Activated T-helper 2 cell treated with anti-CD3 and anti-CD28 coated beads, Interferon-gamma antibody, Interleukin-2, Interleukin-4, amounts not matched to agents 10 μg/mL and 5 μg/mL and 100 μg/mL, durations not matched to agents 14 hours and 24 hours and 36 hours (primary cell): ENCODE data around the gene IL25. TPM values are rescaled to one million over a fixed set of nuclear protein-coding genes. Genes with fewer than 3 reads are reported as not detected.

Source experiments
- DNase-seq: peaks from one replicate; pipeline ENCODE4 v3.0.0; 2021; ENCODE audit warnings: low spot score
- H3K27ac Mint-ChIP-seq: one replicate; pipeline ENCODE4 v1.8.0; 2021; ENCODE audit warnings: mixed read lengths
- H3K27me3 Mint-ChIP-seq: one replicate; pipeline ENCODE4 v1.8.0; 2021; ENCODE audit warnings: low read depth, mixed read lengths
- H3K36me3 Mint-ChIP-seq: one replicate; pipeline ENCODE4 v1.8.0; 2021; ENCODE audit warnings: low read depth, mixed read lengths
- H3K4me1 Mint-ChIP-seq: one replicate; pipeline ENCODE4 v1.8.0; 2021; ENCODE audit warnings: low read depth, mixed read lengths
- H3K4me3 Mint-ChIP-seq: one replicate; pipeline ENCODE4 v1.8.0; 2021; ENCODE audit warnings: low read depth, mild to moderate bottlenecking, moderate library complexity, mixed read lengths
- H3K9me3 Mint-ChIP-seq: one replicate; pipeline ENCODE4 v1.8.0; 2021; ENCODE audit warnings: mixed read lengths
- intact Hi-C: fragments of 100-400 bp; cut with micrococcal nuclease; formaldehyde crosslinking; loops from one replicate; pipeline ENCODE4 v1.15.1; 2023
- total RNA-seq: library from RNA; stranded (reverse); gene quantifications from 2 replicates; pipeline ENCODE4 v1.2.3, GENCODE V29; 2022

IL25 gene
- total RNA-seq, 1 donor from 2014 or later = not detected

DNA sequence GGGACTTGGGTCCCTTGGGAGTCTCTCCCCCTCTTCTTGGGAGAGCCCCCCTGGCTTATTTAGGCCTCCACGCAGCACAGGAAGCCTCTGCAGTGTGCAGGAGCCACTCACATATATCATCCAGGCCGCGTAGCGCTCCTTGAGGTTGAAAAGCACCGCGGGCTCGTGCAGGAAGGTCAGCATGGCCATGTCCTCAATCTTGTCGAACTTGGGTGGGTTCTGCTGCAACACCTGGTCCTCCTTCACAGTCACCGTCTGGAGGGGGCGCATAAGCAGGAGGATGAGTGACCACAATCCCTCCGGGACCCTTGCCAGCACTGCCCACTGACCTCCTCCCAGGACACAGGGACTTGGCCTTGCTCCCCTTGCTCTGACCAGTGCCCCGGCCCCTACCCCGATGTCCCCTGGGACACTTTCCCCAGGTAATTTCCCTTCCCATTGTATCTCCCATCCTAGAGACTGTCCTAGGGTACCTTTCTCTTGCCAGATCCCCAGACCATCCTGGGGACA, 33.0 kb downstream of the IL25 start:
- Mint-ChIP-seq H3K27me3 (no peaks in the 10 kb centered on the region), H3K9me3 (no peaks in the 10 kb centered on the region), H3K4me3 (no peak overlapping the region), H3K27ac (no peak overlapping the region), H3K4me1 (no peaks in the 10 kb centered on the region), H3K36me3 (no peaks in the 10 kb centered on the region)
- intact Hi-C loops = no loop called here
- DNase-seq = no peak

DNA sequence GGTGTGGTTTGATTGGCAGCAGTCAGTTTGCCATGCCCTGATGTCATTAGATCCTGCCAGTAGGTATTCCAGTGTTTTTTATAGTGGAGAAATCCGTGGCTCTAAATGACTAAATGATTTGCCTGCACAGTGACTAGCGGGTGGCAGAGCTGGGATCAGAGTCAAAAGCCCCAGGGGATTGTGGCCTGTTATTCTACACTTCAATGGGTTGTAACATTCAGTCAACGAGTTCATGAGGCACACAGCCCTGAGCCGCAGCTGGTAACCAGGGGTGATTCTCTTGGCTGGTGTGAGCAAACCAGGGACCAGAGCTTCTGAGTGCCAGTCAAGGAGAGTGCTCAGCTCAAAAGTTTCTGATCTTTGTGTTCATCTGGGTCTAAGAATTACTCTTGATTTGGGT, 33.6 kb downstream of the IL25 start:
- no peak overlapping the region for H3K4me3 Mint-ChIP-seq
- H3K4me1 Mint-ChIP-seq = no peaks in the 10 kb centered on the region
- no peaks in the 10 kb centered on the region for H3K27me3 Mint-ChIP-seq
- intact Hi-C loops = no loop called here
- no peaks in the 10 kb centered on the region for H3K36me3 Mint-ChIP-seq
- no peak for DNase-seq
- H3K9me3 Mint-ChIP-seq = no peaks in the 10 kb centered on the region
- H3K27ac Mint-ChIP-seq = no peak overlapping the region

DNA sequence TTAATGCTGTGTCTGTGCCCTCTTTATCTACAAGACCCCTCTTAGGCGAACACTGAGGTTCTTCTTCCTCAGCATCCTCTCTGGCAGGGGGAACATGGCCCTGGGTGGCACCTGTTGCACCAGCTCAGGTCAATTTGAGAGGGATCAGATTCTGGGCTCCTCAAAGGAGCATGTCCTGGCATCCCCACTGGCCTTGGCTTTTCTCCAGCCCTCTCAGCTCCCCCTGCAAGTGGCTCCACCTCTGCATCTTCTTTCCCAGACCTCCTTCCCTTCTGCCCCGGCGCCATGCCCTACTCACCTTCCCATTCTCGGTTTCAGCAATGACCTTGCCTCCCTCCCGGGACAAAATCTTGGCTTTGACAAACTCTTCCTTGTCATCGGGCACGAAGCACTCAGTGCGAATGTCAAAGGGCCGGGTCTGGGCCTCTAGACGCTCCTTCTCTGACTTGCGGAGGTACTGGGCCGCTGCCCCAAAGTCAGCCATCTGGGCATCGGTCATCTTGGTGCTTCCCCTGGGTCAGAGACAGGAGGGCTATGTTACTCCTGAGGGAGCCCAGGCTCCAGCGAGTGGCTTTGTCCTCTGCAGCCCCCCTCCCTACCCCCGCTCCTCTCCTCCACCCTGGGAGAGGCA, 34.2 kb downstream of the IL25 start:
- Mint-ChIP-seq H3K4me3 (no peak overlapping the region), H3K4me1 (no peaks in the 10 kb centered on the region), H3K27me3 (no peaks in the 10 kb centered on the region), H3K36me3 (no peaks in the 10 kb centered on the region), H3K27ac (no peak overlapping the region), H3K9me3 (no peaks in the 10 kb centered on the region)
- intact Hi-C loops = no loop called here
- no peak for DNase-seq

DNA sequence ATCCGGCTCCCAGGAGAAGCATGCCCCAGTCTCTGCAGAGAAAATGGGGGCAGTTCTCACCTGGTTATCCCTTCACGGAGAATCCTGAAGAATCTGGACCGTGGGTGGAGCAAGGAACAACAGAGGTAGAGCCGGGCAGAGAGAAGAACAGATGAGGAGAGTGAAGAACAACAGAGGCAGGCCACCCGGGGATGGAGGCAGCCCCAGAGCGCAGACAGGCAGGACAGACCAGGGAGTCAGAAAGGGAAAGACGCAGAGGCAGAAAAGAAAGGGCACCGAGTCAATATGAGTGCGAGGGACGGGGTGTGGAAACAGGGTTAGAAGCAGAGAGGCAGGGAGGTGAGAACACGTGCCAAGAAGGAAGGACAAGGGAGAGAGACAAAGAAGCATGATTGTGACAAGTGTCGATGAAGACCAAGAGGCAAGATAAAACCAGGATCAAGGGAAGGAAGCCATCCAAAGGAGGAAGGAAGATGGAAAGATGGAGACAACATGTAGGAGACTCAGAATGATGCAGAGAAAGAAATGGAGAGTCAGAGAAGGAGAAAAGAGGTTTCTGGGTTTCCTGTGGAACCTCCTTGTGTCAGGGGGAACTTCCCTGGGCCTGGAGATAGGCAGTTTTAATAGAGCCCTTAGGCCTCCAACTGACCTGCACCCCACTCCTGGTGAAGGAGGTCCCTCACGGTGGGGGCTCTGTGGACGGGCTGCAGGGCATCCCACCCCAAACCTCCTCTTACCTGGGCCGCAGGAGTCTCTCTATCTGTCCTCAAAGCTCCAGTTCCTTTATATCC, 35.1 kb downstream of the IL25 start, which contains the start of gene MYH6:
Gene MYH6 (minus strand): TSS at position 758 of the 791 bp plus-strand sequence. CDS start 1,050 bp downstream, outside the sequence.
- Mint-ChIP-seq H3K36me3 (no peaks in the 10 kb centered on the region), H3K9me3 (no peaks in the 10 kb centered on the region), H3K4me1 (no peaks in the 10 kb centered on the region), H3K27ac (no peak within 1 kb of the TSS), H3K4me3 (no peak within 1 kb of the TSS), H3K27me3 (no peaks in the 10 kb centered on the region)
- DNase-seq = no peak
- intact Hi-C loops = no loop called here

DNA sequence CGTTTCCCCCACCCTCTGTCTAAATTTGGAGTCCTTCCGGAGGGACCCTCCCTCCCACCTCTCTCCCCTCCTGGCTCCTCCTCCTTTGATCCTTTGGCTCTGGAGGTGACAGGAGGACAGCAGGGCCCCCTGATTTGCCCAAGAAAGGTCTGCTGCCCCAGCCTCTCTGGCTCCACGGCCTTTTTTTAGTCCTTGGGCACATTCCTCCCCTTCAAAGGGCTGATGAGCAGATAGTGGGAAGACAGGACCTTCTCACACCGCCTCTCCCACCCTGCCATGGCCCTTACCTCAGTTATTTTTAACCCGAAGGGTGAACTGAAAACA, 35.7 kb downstream of the IL25 start:
- no peaks in the 10 kb centered on the region for H3K4me1 Mint-ChIP-seq
- intact Hi-C loops = no loop called here
- no peak for DNase-seq

DNA sequence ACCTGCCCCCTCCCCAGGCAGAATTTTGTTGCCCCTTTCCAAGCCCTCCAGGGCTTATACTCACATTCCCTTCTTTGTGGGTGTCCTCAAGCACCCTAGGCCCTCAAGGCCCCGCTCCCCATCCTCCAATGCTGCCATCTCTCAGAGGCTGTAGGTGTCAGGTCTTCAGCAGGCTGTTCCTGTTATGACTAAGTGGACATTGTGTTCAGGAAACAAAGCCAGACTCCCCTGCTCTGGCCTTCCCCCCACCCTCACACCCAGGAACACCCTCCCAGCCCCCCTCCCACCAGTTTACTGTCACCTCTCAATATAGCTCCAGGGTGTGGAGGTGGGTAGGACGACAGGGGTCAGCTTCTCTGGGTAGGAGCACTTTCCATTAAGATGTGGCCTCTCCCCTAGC, 36.9 kb downstream of the IL25 start:
- no peaks in the 10 kb centered on the region for H3K27me3 Mint-ChIP-seq

More for the DNA sequence above, 35.7 kb downstream of the IL25 start:
- H3K27me3 Mint-ChIP-seq = no peaks in the 10 kb centered on the region
- H3K9me3 Mint-ChIP-seq = no peaks in the 10 kb centered on the region
- H3K36me3 Mint-ChIP-seq = no peaks in the 10 kb centered on the region
- H3K27ac Mint-ChIP-seq = no peak overlapping the region
- no peak overlapping the region for H3K4me3 Mint-ChIP-seq

DNA sequence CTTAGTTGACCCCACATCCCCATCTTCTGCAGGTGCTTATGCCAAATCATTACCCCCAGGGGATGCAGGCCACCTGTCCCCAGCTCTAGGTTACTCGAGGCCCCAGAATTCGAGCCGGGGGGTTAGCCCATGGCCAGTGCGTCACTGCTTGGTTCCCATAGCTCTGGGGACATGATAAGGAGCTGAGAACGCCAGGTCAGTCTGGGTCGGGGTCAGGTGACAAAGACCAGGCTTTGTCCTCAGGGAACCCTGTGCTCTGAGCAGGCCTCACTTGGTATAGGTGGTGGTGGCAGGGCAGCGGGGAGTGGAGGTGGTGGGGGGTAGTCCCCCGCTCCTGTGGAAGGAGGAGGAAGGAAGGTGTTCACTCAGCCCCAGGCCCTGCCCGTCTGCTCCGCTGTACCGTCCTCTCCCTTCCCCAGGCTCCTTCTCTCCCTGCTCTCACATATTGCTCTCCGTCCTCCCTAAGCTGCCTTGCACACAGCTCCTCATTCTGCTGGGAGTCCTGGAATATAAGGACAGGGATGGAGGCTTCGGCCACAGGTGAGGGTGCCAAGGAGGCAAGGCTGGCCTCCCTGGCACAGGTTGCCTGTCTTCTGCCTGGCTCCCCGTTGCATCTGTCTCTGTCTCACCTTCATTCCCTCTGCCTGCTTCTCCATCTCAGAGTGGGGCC, 37.5 kb downstream of the IL25 start:
- H3K27ac Mint-ChIP-seq = no peak overlapping the region
- H3K27me3 Mint-ChIP-seq = no peaks in the 10 kb centered on the region
- no peaks in the 10 kb centered on the region for H3K4me1 Mint-ChIP-seq

More for the DNA sequence above, 36.9 kb downstream of the IL25 start:
- no peak overlapping the region for H3K4me3 Mint-ChIP-seq
- intact Hi-C loops = no loop called here
- no peaks in the 10 kb centered on the region for H3K36me3 Mint-ChIP-seq
- no peaks in the 10 kb centered on the region for H3K9me3 Mint-ChIP-seq
- no peaks in the 10 kb centered on the region for H3K4me1 Mint-ChIP-seq
- no peak overlapping the region for H3K27ac Mint-ChIP-seq
- DNase-seq = no peak

DNA sequence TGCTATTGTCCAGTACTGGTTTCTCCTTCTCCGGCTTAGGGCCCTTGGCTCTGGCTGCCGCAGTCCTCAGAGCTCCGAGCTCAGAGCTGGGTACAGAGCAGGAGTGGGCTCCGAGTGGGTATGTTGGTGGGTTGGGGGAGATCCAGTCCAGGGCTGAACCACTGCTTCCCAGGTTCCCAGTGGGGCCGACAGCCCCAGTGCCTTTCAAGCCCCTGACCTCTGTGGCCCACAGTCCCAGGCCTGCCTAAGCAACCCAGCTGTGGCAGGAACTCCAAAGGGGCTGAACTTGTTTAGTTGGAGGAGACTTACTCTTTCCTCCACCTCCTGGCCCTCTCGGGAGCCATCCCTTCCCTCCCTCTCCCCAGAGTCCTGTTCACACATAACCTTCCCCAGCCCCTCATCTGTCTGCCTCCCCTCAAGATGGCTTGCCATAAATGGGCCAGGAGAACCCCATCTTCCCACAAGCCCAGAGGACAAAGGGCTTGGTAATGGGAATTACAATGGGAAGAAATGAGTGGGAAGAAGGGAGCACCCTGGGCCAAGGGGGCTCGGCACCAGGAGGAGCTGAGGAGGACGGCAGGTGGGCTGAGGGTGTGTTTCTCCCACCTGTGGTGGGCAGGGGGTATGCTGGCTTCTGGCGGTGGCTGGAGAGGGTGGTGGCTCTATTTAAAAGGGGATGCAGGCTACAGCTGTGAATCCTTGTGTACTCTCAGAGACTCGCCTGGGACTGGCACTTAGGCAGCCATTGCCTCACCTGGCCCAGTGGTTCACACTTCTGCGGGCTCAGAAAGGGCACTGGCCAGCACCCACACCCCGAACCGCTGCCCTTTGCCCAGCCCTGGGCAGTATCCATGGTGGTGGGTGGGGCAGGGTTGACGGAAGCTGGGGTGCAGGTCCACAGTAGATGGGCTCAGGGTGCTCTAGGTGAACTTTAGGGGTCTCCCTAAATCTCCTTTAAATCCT, 39.2 kb downstream of the IL25 start:
- intact Hi-C loops = no loop called here
- H3K27me3 Mint-ChIP-seq = no peaks in the 10 kb centered on the region
- no peaks in the 10 kb centered on the region for H3K4me1 Mint-ChIP-seq
- H3K9me3 Mint-ChIP-seq = no peaks in the 10 kb centered on the region
- no peak for DNase-seq
- no peak overlapping the region for H3K4me3 Mint-ChIP-seq
- no peak overlapping the region for H3K27ac Mint-ChIP-seq
- no peaks in the 10 kb centered on the region for H3K36me3 Mint-ChIP-seq

More for the DNA sequence above, 37.5 kb downstream of the IL25 start:
- intact Hi-C loops = no loop called here
- H3K4me3 Mint-ChIP-seq = no peak overlapping the region
- no peak for DNase-seq
- H3K9me3 Mint-ChIP-seq = no peaks in the 10 kb centered on the region
- no peaks in the 10 kb centered on the region for H3K36me3 Mint-ChIP-seq

DNA sequence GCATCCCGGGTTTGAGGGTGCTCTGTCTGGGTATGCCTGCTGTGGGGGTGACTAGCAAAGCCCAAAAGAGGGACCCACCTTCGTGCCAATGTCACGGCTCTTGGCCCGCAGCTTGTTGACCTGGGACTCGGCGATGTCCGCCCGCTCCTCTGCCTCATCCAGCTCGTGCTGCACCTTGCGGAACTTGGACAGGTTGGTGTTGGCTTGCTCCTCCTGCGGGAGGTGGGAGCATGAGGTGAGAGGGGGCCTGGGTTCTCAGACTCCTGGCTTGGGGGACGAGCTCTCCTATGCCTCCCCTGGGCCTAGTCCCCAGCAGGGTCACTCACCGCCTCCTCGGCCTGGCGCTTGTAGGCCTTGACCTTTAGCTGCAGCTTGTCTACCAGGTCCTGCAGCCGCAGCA, 41.1 kb downstream of the IL25 start:
- Mint-ChIP-seq H3K27me3 (no peaks in the 10 kb centered on the region), H3K4me1 (no peaks in the 10 kb centered on the region), H3K9me3 (no peaks in the 10 kb centered on the region), H3K27ac (no peak overlapping the region), H3K36me3 (no peaks in the 10 kb centered on the region), H3K4me3 (no peak overlapping the region)
- intact Hi-C loops = no loop called here
- no peak for DNase-seq

DNA sequence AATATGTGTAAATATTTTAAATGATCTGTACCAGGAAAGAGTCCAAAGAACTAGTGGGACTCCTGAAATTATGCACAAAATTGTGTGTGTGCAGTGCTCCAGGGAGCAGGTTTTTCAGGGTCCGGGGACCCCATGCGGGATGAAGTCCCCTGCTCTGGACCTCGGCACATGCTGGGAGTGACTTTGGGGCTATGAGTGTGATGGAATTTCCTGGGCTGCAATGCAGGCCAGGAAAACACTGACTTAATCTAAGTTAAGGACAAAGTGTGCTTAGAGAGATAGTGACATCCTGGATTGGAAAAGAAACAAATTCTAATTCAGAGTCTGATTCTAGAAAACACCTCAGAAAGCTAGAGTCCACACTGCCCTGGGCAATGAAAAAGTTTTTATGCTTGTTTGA, 41.6 kb downstream of the IL25 start:
- H3K9me3 Mint-ChIP-seq = no peaks in the 10 kb centered on the region
- no peaks in the 10 kb centered on the region for H3K27me3 Mint-ChIP-seq
- H3K4me1 Mint-ChIP-seq = no peaks in the 10 kb centered on the region
- no peak overlapping the region for H3K4me3 Mint-ChIP-seq
- intact Hi-C loops = no loop called here
- H3K27ac Mint-ChIP-seq = no peak overlapping the region
- no peaks in the 10 kb centered on the region for H3K36me3 Mint-ChIP-seq
- no peak for DNase-seq

DNA sequence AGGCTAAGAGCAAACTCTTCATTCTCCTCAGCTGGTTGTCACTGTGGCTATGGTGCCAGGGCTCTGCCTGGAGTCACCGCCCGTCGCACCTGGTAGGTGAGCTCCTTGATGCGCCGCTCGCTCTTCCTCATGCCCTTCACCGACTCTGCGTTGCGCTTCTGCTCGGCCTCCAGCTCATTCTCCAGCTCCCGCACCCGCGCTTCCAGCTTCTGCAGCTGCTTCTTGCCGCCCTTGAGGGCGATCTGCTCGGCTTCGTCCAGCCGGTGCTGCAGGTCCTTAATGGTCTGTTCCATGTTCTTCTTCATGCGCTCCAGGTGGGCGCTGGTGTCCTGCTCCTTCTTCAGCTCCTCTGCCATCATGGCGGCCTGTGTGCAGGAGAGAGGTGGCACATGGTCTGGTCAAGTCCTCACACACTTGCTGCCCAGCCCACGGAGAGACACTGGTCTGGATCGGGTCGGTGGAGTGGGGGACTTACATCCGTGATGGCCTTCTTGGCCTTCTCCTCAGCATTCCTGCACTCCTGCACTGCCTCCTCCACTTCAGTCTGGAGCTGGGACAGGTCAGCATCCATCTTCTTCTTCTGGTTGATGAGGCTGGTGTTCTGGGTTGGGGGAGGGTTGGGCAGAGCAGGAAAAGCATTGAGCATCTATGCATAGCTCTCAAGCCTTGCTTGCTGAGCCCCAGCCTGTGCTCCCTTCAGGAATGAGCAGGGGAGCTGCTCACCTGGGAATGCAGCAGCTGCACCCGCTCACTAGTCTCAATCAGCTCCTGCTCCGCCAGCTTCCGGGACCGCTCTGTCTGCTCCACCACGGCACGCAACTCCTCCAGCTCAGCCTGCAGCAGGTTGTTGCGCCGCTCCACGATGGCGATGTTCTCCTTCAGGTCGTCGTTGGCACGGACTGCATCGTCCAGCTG, 42.6 kb downstream of the IL25 start:
- Mint-ChIP-seq H3K27me3 (no peaks in the 10 kb centered on the region), H3K27ac (no peak overlapping the region), H3K9me3 (no peaks in the 10 kb centered on the region), H3K36me3 (no peaks in the 10 kb centered on the region), H3K4me1 (no peaks in the 10 kb centered on the region), H3K4me3 (no peak overlapping the region)
- intact Hi-C loops = no loop called here
- DNase-seq = no peak
